ENCODE measurements around the gene OSBPL3.

GRCh38 chr7:24972166-24972477, 7.9 kb downstream of the OSBPL3 start:
- no peak for TF ChIP-seq TAF1 (conservative IDR thresholded peaks at IDR 0.05)
- TF ChIP-seq JUND (IDR thresholded peaks at IDR 0.05) = no peak
- TF ChIP-seq CTCF (IDR thresholded peaks at IDR 0.05; ENCODE audit: low read depth, low read length, missing input control) = no peak
- TF ChIP-seq MAX (IDR thresholded peaks at IDR 0.05) = no peak

Measured in liver (tissue), 3 donors.